ENCODE data around the gene FAM149A. TPM values are rescaled to one million over a fixed set of nuclear protein-coding genes. Genes with fewer than 3 reads are reported as not detected.

Gene FAM149A
- 6.6 TPM for polyA plus RNA-seq (ENCODE audit: insufficient read length)

DNA sequence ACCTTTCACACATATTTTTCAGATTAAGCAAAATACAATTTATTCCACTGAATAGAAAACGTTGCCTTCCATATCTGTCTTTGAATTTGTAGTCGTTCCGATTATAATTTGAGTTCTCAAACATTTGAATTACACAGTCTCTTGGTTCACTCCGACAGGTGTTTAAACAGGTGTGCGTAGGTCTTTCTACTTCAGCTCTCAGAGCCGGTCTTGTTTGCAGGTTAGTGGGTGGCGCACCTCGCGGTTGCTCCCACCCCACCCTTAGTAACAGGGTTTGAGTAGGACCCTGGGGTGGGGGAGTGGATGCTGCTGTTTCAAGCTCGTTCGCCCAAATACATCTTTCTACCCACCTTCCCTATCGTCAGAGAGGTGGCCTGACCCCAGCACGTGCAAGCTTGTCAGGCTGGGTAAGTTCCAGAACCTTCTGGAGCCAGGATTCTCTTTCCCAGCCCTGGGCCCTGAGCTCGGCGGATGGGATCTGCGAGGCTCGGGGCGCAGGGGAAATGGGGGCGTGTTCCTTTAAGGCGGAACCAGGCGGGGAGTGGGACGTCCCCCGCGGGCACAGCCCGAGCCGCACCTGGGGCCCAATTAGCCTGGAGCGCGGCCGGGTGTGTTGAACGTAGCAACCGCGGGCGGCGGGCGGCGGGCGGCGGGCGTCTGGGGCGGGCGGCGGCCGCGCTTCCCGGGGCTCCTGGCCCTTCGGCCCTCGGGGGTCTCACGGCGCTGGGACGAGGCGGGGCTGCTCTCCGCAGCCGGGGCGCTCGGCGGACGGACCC lies at the start of gene FAM149A:
Gene FAM149A (plus strand): TSS at position 591 of the 776 bp plus-strand sequence.
- peak; percentile 15 for DNase-seq

DNA sequence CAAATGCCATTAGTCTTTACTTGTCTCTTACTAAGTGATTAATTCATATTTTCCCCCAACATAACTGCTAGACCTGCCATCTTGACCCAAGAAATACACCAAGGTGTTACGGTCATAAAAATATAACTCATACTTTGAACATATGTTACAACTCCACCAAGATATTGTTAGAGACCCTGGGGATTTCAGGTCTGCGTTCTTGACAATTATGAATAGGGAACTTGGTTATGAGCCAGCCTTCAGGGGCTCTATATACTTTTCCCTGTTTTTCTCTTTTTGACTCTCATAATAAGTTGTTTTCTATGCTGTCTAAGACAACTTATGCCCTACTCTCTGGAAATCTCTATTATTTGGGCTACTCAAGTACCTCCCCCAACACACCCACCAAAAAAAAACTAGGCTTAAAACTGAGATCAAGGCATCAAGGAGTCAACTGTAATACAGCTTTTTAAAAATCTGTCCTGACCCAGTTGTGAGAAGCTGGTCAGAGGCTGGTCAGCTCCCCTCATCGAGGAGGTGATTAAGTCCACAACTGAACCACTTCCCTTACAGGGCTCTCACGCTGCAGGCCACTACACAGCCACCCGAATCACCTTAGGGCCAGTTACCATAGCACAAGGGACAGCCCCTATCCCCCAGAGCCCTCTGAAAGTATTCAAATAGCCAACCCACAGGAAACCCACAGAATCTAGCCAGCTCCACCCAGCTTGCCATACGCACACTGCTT lies 46.1 kb upstream of the FAM149A start:
- DNase-seq, result no peak

DNA sequence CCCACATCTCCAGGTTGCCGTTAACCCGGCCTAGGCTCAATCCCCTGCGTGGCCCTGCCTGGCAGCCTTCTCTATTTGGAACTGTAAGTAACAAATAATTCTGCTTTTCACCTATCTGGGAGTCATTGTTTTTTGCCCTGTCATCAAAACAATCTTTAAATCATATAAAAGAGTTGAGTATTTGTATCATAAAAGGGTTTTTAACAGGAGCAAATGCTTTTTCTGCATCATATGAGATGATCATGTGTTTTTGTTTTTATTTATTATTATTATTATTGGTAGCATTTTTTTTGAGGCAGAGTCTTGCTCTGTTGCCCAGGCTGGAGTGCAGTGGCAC lies 45.6 kb upstream of the FAM149A start:
- no peak for DNase-seq

- no peak for DNase-seq
These were observed 42.6 kb upstream of the FAM149A start for GRCh38 chr4:186061921-186062320.

DNA sequence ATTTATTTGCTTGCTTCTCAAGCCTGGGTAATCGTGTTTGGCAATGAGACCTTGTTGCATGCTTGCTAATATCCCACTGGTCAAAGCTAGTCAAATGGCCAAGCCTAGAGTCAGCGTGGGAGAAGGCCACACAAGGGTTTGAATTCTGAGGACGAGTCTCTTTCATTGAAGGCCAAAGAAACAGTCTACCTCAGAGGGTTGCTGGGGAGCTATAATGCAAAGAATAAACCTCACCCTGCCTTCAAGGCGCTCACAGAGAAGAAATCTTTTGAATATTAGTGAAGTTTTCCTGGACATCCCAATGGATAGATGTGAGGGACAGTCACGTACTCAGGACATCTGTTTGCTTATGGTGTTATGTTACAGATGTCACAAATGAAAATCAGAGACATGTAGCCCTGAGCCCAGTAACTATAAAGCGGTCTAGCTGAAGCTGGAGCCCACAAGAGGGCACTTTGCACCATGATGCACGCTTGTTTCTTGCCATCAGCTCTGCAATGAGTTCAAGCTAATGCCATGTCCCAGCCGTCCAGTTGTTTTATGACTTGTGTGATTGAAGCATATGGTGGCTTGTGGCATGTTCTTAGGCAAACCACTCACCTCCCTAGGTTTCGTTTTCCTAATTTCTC lies 36.6 kb upstream of the FAM149A start:
- DNase-seq, result peak; percentile 37

DNA sequence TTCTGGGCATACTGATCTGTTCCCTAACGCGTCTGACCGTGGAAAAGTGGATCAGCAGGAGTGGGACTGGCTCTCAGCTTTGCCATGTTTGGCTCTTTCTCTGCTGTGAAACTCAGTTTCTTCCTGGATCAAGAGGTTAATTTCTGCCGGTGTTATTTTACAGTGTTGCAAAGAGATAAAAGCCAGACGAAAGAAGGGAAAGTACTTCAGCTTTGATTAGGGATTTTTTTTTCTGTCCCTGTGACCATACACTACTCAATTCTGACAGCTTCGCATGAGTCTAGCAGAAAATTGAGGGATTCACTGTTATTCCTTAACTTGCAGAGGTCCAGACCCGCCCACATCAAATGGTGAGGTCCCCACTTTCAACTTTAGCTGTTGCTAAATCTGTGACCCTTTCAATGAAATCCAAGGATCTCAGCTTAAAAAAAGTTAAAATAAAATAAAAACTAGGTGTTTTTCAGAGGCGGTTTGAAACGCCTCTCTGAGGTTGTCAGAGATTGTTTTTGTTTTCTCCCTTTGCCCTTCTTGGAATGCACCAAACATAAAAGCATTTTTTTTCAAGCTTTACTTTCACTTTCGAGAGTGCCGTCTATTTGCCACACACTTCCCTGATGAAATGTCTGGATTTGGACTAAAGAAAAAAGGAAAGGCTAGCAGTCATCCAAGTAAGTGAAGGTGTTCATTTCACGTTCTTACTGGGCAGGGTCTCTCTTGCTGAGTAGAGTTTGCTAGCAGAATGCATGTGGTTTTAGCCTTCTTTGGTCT lies 35.7 kb upstream of the FAM149A start, which contains the start of gene TLR3:
Gene TLR3 (plus strand): TSS at position 576 of the 768 bp plus-strand sequence. CDS start 7,464 bp downstream, outside the sequence.
- DNase-seq, result peak; percentile 18

GRCh38 chr4:186069729-186070128 lies 34.8 kb upstream of the FAM149A start:
- DNase-seq, result no peak

- no peak for DNase-seq
These were observed 32.0 kb upstream of the FAM149A start for GRCh38 chr4:186072516-186072915.

GRCh38 chr4:186074189-186074588 lies 30.3 kb upstream of the FAM149A start:
- DNase-seq, result no peak

- DNase-seq, result no peak
These were observed 25.4 kb upstream of the FAM149A start for GRCh38 chr4:186078981-186079638.

- no peak for DNase-seq
These were observed 24.8 kb upstream of the FAM149A start for GRCh38 chr4:186079694-186080093.

DNA sequence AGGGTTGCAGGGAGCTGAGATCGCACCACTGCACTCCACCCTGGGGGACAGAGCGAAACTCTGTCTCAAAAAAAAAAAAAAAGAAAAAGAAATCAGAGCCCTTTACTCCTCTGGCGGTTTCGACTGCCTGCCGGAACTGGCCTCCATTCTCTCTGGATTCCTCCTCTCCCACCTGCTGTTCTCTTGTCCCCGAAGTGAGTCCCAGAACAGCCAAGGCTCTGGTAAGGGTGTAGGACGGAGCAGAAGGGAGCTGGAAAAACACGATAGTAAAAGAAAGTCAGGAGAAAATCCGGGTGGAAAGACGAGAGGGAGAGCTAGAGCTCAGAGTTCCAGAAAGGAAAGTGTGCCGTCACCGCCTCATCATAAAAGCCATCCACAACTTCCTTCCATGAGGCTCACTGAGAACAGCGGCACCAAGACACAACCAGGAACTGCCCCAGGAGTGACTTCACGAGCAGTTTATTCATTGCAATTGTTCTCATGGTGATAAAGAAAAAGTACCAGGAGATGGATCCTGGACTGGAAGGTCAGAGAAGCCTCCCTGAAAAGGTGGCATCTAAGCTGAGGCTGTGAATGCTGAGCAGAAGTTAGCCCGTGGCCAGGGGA lies 23.2 kb upstream of the FAM149A start:
- no peak for DNase-seq

DNA sequence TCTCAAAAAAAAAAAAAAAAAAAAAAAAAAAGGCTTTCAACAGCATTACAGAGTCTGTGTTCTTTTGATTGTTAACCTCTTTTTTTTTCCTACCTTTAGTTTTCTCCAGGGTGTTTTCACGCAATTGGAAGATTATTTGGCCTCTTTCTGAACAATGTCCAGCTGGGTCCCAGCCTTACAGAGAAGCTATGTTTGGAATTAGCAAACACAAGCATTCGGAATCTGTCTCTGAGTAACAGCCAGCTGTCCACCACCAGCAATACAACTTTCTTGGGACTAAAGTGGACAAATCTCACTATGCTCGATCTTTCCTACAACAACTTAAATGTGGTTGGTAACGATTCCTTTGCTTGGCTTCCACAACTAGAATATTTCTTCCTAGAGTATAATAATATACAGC lies 22.3 kb upstream of the FAM149A start:
- DNase-seq, result no peak

GRCh38 chr4:186088523-186088922 lies 16.0 kb upstream of the FAM149A start:
- no peak for DNase-seq

DNA sequence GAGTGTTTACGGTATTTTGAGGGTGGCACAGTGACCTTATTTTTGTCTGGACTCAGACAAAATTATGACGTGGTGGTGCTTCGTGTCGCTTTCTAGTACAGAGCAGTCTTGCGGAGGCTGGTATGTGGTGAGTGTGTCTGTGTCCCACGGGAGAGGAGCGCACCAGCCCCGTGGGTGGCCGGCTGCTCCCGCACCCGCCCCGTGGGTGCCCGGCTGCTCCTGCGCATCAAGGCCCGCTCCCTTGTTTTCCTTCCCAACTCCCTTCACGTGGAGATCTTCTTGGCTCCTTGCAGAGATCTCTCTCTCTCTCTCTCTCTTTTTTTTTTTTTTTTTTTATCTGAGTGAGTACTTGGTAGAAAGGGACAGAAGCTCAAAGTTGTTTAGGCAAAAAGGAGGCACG lies 12.2 kb upstream of the FAM149A start:
- no peak for DNase-seq

DNA sequence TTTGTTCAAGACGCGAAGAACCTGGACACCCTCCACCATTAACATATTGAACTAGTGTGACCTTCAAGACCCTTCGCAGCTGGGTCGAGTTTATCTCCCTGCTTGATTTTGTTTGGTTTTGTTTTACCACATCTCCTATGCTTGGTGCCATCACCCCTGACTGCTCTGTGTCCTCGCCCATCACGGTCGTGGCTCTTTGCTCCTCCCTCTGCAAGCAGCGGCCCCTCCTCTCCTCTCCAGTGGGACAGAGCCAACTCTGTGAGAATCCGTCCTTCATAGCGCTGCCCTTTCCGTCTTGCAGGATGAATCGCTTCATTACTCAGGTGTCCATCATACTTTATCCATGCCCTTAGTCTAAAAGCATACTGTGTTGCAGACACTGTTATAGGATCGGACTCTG lies 9.1 kb upstream of the FAM149A start:
- no peak for DNase-seq

DNA sequence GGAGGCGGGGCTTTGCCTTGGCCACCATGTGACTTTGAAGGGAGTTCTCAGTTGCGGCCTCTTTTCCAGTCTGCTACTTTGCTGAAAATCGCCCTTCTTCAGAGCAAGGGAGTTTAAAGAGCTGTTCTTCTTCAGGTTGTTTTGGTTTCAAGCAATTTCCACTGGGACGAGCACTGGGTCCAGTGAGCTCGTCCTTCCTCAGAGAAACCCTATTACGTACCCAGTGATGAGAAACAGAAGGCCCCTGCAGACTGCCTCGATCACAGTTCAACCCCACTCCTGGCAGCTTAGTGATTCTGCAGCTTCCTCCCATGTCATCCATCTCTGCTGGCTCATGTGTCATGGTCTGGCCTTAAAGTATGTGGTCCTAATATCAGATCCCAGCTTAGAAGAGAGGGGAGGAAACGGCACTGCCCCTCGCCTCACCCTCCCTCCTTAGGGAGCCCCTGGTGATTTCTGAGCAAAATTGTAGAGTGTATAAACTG lies 7.8 kb upstream of the FAM149A start:
- no peak for DNase-seq

GRCh38 chr4:186097386-186097785 lies 7.1 kb upstream of the FAM149A start:
- no peak for DNase-seq

- DNase-seq, result no peak
These were observed 1.6 kb upstream of the FAM149A start for GRCh38 chr4:186102931-186103330.

DNA sequence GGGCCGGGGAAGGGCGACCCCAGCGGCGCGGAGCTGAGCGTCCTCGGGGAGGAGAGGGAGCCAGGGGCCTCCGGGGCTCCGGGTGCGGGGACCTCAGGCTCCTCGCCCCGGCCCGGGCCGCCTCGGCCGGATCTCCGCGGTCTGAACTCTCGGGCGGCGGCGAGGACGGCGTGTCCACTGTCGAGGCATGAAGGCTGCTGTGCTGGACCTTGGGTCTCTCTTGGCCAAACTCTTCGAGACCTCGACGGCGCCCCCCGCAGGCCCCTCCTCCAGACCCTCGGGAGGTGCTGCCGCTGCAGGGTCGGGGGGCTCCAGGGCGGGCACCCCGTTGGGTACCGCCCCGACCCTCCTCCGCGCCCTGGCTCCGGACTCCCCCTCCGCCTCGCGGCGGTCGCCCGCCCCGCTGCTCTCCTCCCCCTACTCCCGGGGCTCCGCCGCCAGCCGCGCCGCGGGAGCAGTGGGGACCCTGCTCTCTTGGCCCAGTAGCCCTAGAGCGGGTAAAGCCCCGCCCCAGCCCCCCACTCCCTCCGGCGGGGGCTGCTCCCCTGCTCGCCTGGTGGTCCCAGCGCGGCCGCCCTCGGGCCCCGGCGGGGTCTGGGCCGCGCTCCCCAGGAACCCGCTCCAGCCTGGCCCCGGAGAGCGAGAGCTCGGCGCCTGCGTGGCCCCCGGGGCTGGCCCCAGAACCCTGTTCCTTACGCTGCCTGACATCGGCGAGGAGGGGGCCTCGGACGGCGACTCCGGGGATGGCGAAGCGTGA lies 564 bp downstream of the FAM149A start:
- peak; percentile 15 for DNase-seq

Measured in hindlimb muscle (tissue), 1 donor.